Vagina (tissue), 2 donors: ENCODE data around the gene YPEL3.

ENCODE experiments used
- CTCF ChIP-seq, 3 experiments: fragments of 450-650 bp in 2 of 3; fragments of 200-600 bp in 1 of 3; sonication (generic) in 1 of 3; IDR thresholded peaks; one replicate each; pipeline ENCODE4 v1.5.1; 2017 to 2019; ENCODE audit warnings: antibody characterized with exemption in 3 of 3, mild to moderate bottlenecking in 2 of 3, moderate library complexity in 2 of 3
- POLR2A ChIP-seq, 2 donors: fragments of 450-650 bp; IDR thresholded peaks; one replicate each; pipeline ENCODE4 v1.6.1; 2017; ENCODE audit warnings: antibody characterized with exemption in 2 of 2, mild to moderate bottlenecking in 2 of 2, moderate library complexity in 2 of 2

DNA sequence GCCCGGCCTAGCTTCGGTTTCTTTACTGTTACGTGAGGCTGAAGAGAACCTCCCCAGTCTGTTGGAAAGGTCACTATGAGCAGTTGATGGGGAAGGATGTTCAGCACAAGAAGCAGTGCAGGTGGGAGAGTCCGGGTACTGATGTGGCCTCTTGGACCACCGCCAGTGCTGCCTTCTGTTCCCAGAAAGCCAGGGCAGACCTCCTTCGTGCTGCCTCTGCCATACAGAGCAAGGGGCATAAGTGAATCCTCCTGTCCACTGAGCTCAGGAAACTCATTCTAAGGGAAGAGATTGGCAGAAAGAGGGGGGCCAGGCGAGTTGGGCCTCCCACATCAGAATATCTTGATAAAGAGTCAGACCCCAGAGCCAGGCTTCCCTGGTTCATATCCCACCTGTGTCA, 16.5 kb downstream of the YPEL3 start:
- TF ChIP-seq CTCF (IDR thresholded peaks at IDR 0.05) (no peak), POLR2A (IDR thresholded peaks at IDR 0.05) (no peak)
